ENCODE results near the gene GNG8.

GRCh38 chr19:46608581-46609345 lies 27.2 kb downstream of the GNG8 start:
- TF ChIP-seq, protein P1, sequence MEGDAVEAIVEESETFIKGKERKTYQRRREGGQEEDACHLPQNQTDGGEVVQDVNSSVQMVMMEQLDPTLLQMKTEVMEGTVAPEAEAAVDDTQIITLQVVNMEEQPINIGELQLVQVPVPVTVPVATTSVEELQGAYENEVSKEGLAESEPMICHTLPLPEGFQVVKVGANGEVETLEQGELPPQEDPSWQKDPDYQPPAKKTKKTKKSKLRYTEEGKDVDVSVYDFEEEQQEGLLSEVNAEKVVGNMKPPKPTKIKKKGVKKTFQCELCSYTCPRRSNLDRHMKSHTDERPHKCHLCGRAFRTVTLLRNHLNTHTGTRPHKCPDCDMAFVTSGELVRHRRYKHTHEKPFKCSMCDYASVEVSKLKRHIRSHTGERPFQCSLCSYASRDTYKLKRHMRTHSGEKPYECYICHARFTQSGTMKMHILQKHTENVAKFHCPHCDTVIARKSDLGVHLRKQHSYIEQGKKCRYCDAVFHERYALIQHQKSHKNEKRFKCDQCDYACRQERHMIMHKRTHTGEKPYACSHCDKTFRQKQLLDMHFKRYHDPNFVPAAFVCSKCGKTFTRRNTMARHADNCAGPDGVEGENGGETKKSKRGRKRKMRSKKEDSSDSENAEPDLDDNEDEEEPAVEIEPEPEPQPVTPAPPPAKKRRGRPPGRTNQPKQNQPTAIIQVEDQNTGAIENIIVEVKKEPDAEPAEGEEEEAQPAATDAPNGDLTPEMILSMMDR (IDR thresholded peaks at IDR 0.05 in 2 of 3, conservative IDR thresholded peaks at IDR 0.05 in 1 of 3; ENCODE audit: borderline replicate concordance in 1 of 3, insufficient read depth in 1 of 3, low read depth in 2 of 3, low read length in 2 of 3): no peak
- TF ChIP-seq, protein P2, sequence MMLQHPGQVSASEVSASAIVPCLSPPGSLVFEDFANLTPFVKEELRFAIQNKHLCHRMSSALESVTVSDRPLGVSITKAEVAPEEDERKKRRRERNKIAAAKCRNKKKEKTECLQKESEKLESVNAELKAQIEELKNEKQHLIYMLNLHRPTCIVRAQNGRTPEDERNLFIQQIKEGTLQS (IDR thresholded peaks at IDR 0.05): no peak
- TF ChIP-seq POLR2A (IDR thresholded peaks at IDR 0.05; ENCODE audit: borderline replicate concordance, extremely low read depth, insufficient read depth, insufficient read length) (no peak), MAX (IDR thresholded peaks at IDR 0.05) (no peak), CEBPB (IDR thresholded peaks at IDR 0.05; ENCODE audit: low read depth) (no peak), SP1 (IDR thresholded peaks at IDR 0.05; ENCODE audit: low read depth) (no peak), EGR1 (IDR thresholded peaks at IDR 0.05; ENCODE audit: low read depth) (no peak)

Measured in HCT116 (cell line).